Measurements from ENCODE around the gene TPR.
"Not testable (repeated sequence)": the region's sequence is repeated elsewhere in the genome, so short reads cannot be mapped to it uniquely, and the experiment has no call there.

Gene TPR

GRCh38 chr1:186374303-186375151, 526 bp downstream of the TPR start:
- Histone ChIP-seq H3K14ac (ENCODE audit: low read length) (no peak overlapping the region), H3K36me3 (replicated peaks in 1 of 2; ENCODE audit: control insufficient read depth in 2 of 2, insufficient read depth in 2 of 2, low read length in 2 of 2) (peaks cover 3 to 56% of the 10 kb centered on the region in 2 donors), H3K27ac (replicated peaks; ENCODE audit: low read length) (peak overlapping the region; percentile 97), H2BK5ac (ENCODE audit: low read length) (no peak overlapping the region), H3K4me1 (ENCODE audit: control insufficient read depth in 2 of 2, insufficient read depth in 1 of 2, low read depth in 1 of 2, low read length in 2 of 2) (peaks cover 1 to 7% of the 10 kb centered on the region in 2 donors), H3K9me3 (replicated peaks in 1 of 2; ENCODE audit: control insufficient read depth in 2 of 2, insufficient read depth in 1 of 2, low read depth in 1 of 2, low read length in 2 of 2) (no peaks in the 10 kb centered on the region), H3K79me1 (ENCODE audit: low read depth, low read length) (peaks cover 2% of the 10 kb centered on the region), H2AK5ac (ENCODE audit: low read depth, low read length) (no peak overlapping the region), H4K91ac (ENCODE audit: low read depth, low read length, poor library complexity) (no peak overlapping the region), H3K27me3 (ENCODE audit: control insufficient read depth in 3 of 3, insufficient read depth in 3 of 3, low read depth in 1 of 3, low read length in 3 of 3) (no peaks in the 10 kb centered on the region), H3K4me2 (ENCODE audit: insufficient read depth, low read length, poor library complexity, severe bottlenecking) (peak overlapping the region; percentile 58), H3K4me3 (ENCODE audit: low read length in 2 of 2) (peak overlapping the region; percentile 69 to 89), H3K23ac (ENCODE audit: low read depth, low read length, poor library complexity) (peak overlapping the region; percentile 62), H3K4ac (ENCODE audit: low read length) (no peak overlapping the region), H2BK15ac (ENCODE audit: low read length) (no peak overlapping the region), H2AFZ (ENCODE audit: low read length) (peak overlapping the region; percentile 87), H4K8ac (ENCODE audit: low read depth, low read length) (no peak overlapping the region), H2BK120ac (ENCODE audit: low read depth, low read length) (no peak overlapping the region), H2BK12ac (ENCODE audit: low read length) (no peak overlapping the region), H3K9ac (ENCODE audit: low read depth, low read length, poor library complexity) (peak overlapping the region; percentile 78), H3K18ac (ENCODE audit: low read length) (peak overlapping the region; percentile 82)
- no CpG with 5 or more reads among the region's 37 CpGs for WGBS, 2 donors (ENCODE audit: extremely low coverage in 2 of 2, insufficient read length in 2 of 2, insufficient replicate concordance in 1 of 2)
- DNase-seq (ENCODE audit: low spot score), result peak; percentile 11

- not testable (repeated sequence) for DNase-seq (ENCODE audit: low spot score); H2BK120ac ChIP-seq (ENCODE audit: low read depth, low read length); H3K9ac ChIP-seq (ENCODE audit: low read depth, low read length, poor library complexity); H3K4me1 ChIP-seq (ENCODE audit: control insufficient read depth in 2 of 2, insufficient read depth in 1 of 2, low read depth in 1 of 2, low read length in 2 of 2); H2BK12ac ChIP-seq (ENCODE audit: low read length); H3K9me3 ChIP-seq (replicated peaks in 1 of 2; ENCODE audit: control insufficient read depth in 2 of 2, insufficient read depth in 1 of 2, low read depth in 1 of 2, low read length in 2 of 2); H3K18ac ChIP-seq (ENCODE audit: low read length); H3K14ac ChIP-seq (ENCODE audit: low read length); H2AFZ ChIP-seq (ENCODE audit: low read length); H4K91ac ChIP-seq (ENCODE audit: low read depth, low read length, poor library complexity); H3K23ac ChIP-seq (ENCODE audit: low read depth, low read length, poor library complexity); H3K79me1 ChIP-seq (ENCODE audit: low read depth, low read length); H3K27ac ChIP-seq (replicated peaks; ENCODE audit: low read length); H2AK5ac ChIP-seq (ENCODE audit: low read depth, low read length); H2BK5ac ChIP-seq (ENCODE audit: low read length); H3K4me2 ChIP-seq (ENCODE audit: insufficient read depth, low read length, poor library complexity, severe bottlenecking); H4K8ac ChIP-seq (ENCODE audit: low read depth, low read length); H3K27me3 ChIP-seq (ENCODE audit: control insufficient read depth in 3 of 3, insufficient read depth in 3 of 3, low read depth in 1 of 3, low read length in 3 of 3); H3K4me3 ChIP-seq (ENCODE audit: low read length in 2 of 2); H3K4ac ChIP-seq (ENCODE audit: low read length); H2BK15ac ChIP-seq (ENCODE audit: low read length)
- WGBS, 2 donors (ENCODE audit: extremely low coverage in 2 of 2, insufficient read length in 2 of 2, insufficient replicate concordance in 1 of 2), result no CpG with 5 or more reads among the region's 8 CpGs
- H3K36me3 ChIP-seq (replicated peaks in 1 of 2; ENCODE audit: control insufficient read depth in 2 of 2, insufficient read depth in 2 of 2, low read length in 2 of 2), result peaks cover 18 to 97% of the 10 kb centered on the region in 2 donors
Observed at GRCh38 chr1:186347837-186348691, 27.0 kb downstream of the TPR start.

- Histone ChIP-seq H3K79me1 (ENCODE audit: low read depth, low read length) (no peaks in the 10 kb centered on the region), H3K14ac (ENCODE audit: low read length) (no peak overlapping the region), H3K4ac (ENCODE audit: low read length) (no peak overlapping the region), H2BK5ac (ENCODE audit: low read length) (no peak overlapping the region), H4K91ac (ENCODE audit: low read depth, low read length, poor library complexity) (no peak overlapping the region), H3K9ac (ENCODE audit: low read depth, low read length, poor library complexity) (no peak overlapping the region), H3K9me3 (replicated peaks in 1 of 2; ENCODE audit: control insufficient read depth in 2 of 2, insufficient read depth in 1 of 2, low read depth in 1 of 2, low read length in 2 of 2) (no peaks in the 10 kb centered on the region), H3K18ac (ENCODE audit: low read length) (no peak overlapping the region), H2BK120ac (ENCODE audit: low read depth, low read length) (no peak overlapping the region), H2BK12ac (ENCODE audit: low read length) (no peak overlapping the region), H3K4me1 (ENCODE audit: control insufficient read depth in 2 of 2, insufficient read depth in 1 of 2, low read depth in 1 of 2, low read length in 2 of 2) (no peaks in the 10 kb centered on the region), H3K27me3 (ENCODE audit: control insufficient read depth in 3 of 3, insufficient read depth in 3 of 3, low read depth in 1 of 3, low read length in 3 of 3) (no peaks in the 10 kb centered on the region), H2AFZ (ENCODE audit: low read length) (no peak overlapping the region), H2AK5ac (ENCODE audit: low read depth, low read length) (no peak overlapping the region), H3K27ac (replicated peaks; ENCODE audit: low read length) (no peak overlapping the region), H2BK15ac (ENCODE audit: low read length) (no peak overlapping the region), H3K23ac (ENCODE audit: low read depth, low read length, poor library complexity) (no peak overlapping the region), H3K4me2 (ENCODE audit: insufficient read depth, low read length, poor library complexity, severe bottlenecking) (no peak overlapping the region), H3K4me3 (ENCODE audit: low read length in 2 of 2) (no peak overlapping the region), H4K8ac (ENCODE audit: low read depth, low read length) (no peak overlapping the region), H3K36me3 (replicated peaks in 1 of 2; ENCODE audit: control insufficient read depth in 2 of 2, insufficient read depth in 2 of 2, low read length in 2 of 2) (peaks cover 21 to 98% of the 10 kb centered on the region in 2 donors)
- no peak for DNase-seq (ENCODE audit: low spot score)
- no CpG with 5 or more reads among the region's 5 CpGs for WGBS, 2 donors (ENCODE audit: extremely low coverage in 2 of 2, insufficient read length in 2 of 2, insufficient replicate concordance in 1 of 2)
Observed at GRCh38 chr1:186340772-186341171, 34.3 kb downstream of the TPR start.

- Histone ChIP-seq H3K4me3 (ENCODE audit: low read length in 2 of 2) (no peak overlapping the region), H3K9ac (ENCODE audit: low read depth, low read length, poor library complexity) (no peak overlapping the region), H3K36me3 (replicated peaks in 1 of 2; ENCODE audit: control insufficient read depth in 2 of 2, insufficient read depth in 2 of 2, low read length in 2 of 2) (peaks cover 21 to 98% of the 10 kb centered on the region in 2 donors), H2BK5ac (ENCODE audit: low read length) (no peak overlapping the region), H2AK5ac (ENCODE audit: low read depth, low read length) (no peak overlapping the region), H3K4me2 (ENCODE audit: insufficient read depth, low read length, poor library complexity, severe bottlenecking) (no peak overlapping the region), H3K18ac (ENCODE audit: low read length) (no peak overlapping the region), H3K9me3 (replicated peaks in 1 of 2; ENCODE audit: control insufficient read depth in 2 of 2, insufficient read depth in 1 of 2, low read depth in 1 of 2, low read length in 2 of 2) (no peaks in the 10 kb centered on the region), H2BK15ac (ENCODE audit: low read length) (no peak overlapping the region), H3K4me1 (ENCODE audit: control insufficient read depth in 2 of 2, insufficient read depth in 1 of 2, low read depth in 1 of 2, low read length in 2 of 2) (no peaks in the 10 kb centered on the region), H2AFZ (ENCODE audit: low read length) (no peak overlapping the region), H3K4ac (ENCODE audit: low read length) (no peak overlapping the region), H2BK120ac (ENCODE audit: low read depth, low read length) (no peak overlapping the region), H3K27ac (replicated peaks; ENCODE audit: low read length) (no peak overlapping the region), H3K23ac (ENCODE audit: low read depth, low read length, poor library complexity) (no peak overlapping the region), H2BK12ac (ENCODE audit: low read length) (no peak overlapping the region), H4K91ac (ENCODE audit: low read depth, low read length, poor library complexity) (no peak overlapping the region), H4K8ac (ENCODE audit: low read depth, low read length) (no peak overlapping the region), H3K79me1 (ENCODE audit: low read depth, low read length) (no peaks in the 10 kb centered on the region), H3K27me3 (ENCODE audit: control insufficient read depth in 3 of 3, insufficient read depth in 3 of 3, low read depth in 1 of 3, low read length in 3 of 3) (no peaks in the 10 kb centered on the region), H3K14ac (ENCODE audit: low read length) (no peak overlapping the region)
- no peak for DNase-seq (ENCODE audit: low spot score)
- no CpG with 5 or more reads among the region's 2 CpGs for WGBS, 2 donors (ENCODE audit: extremely low coverage in 2 of 2, insufficient read length in 2 of 2, insufficient replicate concordance in 1 of 2)
Observed at GRCh38 chr1:186337554-186337953, 37.5 kb downstream of the TPR start.

Data from neuronal stem cell (in vitro differentiated cells).